Hindlimb muscle (tissue), 1 donor: ENCODE measurements around the gene NSFL1C. TPM values are rescaled to one million over a fixed set of nuclear protein-coding genes. Genes with fewer than 3 reads are reported as not detected.
A peak's percentile ranks its signal among the peaks of the same experiment; 100 is the strongest.

Experiments used
- DNase-seq: peaks from one replicate; pipeline ENCODE4 v3.0.0-alpha.2; 2013
- polyA plus RNA-seq: library from polyadenylated mRNA; unstranded; fragments of 120-200 nt; gene quantifications from one replicate; pipeline ENCODE4 v1.2.1, GENCODE V29; 2013; ENCODE audit not compliant: insufficient read length

Gene NSFL1C
- polyA plus RNA-seq, 1 donor, result 75.3 TPM

DNA sequence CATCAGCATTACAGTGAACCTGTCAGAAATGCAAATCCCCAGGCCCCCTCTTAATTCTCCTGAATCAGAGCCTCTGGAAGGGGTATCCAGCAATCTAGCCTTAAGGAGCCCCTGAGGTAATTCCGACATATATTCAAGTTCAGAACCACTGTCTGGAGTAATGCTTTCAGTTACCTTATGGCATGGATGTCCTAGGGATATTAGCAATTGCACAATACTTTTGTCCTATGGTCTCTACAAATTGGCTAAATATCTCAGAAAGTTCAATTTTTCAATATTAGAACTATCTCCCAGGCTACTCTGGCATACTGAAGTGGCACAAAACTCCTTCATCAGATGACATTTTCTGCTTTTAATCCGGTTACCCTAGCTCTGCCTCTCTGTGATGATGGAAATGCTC, 6.4 kb downstream of the NSFL1C start:
- no peak for DNase-seq

- no peak for DNase-seq
These were observed 8.7 kb downstream of the NSFL1C start for GRCh38 chr20:1457992-1458391.

DNA sequence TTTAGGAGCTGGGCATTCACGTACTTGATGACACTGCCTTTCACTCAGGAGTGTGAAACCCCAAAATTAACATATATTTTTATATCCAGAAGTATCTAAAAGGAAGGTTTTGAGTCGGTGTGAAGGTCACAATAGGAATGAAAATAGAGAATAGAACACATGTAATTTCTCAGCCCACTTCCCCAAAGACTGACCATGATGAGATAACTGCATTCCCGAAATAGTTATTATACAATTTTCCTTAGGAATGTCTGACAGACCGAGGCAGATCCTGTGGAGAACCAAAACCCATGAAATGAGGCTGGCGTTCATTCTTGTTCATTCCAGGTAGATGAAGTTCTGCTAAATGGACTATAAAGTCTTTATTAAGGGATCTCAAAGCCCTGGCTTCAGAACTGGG, 10.3 kb downstream of the NSFL1C start:
- no peak for DNase-seq

DNA sequence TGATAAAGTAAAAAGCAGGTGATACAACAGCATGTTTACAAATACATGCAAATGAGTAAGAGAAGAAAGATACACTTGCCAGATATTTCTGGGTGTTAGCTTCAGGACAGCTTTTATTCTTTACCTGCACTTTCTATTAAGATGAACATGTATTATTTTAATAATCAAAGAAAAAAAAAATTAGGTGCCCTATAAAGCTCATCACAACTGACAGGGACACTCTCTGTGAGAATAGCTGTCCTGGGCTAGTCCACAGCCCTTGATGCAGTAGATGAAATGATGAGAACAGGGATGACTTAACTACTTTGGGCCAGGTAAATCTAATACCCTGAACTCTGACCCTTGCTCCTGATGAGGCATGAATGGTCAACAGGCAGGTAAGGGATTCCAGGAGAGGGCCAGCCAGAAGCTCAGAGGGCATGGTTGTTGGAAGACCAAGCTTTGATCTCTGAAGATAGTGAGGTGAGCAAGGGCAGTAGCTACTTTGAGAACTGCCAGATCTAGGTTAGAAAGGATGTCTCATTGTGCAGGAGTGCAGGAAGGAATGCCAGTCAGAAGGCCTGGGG, 15.6 kb downstream of the NSFL1C start:
- DNase-seq, result no peak

DNA sequence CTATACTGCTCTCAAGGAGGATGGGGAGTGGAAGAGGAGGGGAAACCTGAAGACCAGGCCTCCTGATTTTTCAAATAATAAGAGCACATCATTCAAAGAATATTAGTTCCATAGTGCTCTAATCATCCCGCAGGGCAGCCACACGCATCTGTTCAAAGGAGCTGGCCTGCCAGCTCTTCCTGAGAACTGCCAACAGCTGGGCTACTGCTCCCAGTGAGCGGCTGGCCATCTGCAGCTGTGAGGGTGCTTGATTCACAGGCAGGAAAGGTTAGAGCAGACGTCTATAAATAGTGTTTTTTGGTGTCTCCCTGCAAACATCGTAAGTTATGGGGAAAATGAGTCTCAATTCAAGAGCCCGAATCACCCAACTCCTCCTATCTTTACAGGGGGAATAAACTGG, 17.3 kb downstream of the NSFL1C start:
- DNase-seq, result peak; percentile 6

DNA sequence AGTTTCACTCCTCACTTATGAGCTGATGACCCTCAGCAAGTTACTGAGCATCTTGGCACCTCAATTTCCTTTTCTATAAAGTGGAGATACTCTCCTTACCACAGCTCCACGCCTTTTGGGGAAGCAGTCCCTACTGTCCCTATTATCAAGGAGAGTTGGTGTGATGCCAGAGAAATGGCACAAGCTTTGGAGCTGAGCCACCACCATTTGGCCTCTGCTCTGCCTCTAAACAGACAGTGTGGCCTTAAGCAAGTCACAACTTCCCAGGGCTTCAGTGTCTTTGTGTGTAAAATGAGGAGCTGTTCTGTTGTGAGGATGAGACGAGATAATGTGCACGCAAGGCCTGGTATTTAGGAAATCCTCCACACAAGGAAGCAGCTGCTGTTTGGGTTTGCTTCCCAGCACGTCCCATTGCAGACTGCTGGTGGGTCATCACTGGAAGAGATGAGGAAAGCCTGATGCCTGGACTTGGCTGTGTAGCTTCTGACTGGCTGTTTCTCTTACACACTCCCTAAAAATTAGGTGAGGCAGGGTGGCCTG, 18.5 kb downstream of the NSFL1C start:
- DNase-seq, result peak; percentile 6

DNA sequence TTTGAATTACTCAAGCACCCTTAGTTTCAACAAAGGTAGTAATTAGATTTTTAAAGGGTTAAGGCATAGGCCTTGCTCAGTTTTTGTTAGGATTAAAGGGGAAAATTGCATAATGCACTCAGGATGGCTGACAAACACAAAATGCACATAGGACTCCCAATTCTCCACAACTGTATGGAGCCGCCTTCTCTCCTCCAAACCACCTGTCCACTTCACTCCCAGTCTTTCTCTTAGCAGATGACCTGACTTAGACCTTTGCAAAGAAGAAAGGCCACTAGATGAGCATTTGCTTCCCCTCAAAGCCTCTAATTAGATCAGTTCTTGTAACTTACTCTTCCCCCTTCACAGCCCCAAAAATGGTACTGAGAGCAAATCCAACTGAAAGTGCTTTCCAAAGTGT, 20.1 kb downstream of the NSFL1C start:
- DNase-seq, result no peak

DNA sequence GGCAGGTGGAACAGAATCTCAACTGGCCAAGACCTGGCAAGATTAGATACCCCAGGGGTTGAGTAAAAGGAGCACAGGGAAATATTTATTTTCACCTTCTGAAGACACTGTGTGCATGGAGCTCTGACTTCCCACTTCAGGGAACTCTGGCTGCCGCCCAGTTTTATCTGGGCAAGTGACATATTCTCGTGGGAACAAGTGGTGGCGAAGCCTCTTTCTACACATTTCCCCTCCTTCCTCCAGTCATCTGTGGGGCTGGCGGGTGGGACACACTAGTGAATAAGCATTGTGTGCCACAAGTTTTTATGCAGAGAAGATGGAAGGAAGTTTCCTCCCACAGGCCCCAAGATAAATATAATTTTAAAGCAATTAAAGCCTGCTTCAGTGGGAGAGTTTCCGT, 23.6 kb downstream of the NSFL1C start:
- DNase-seq, result no peak

- no peak for DNase-seq
These were observed 24.3 kb downstream of the NSFL1C start for GRCh38 chr20:1442304-1442703.

- no peak for DNase-seq
These were observed 25.5 kb downstream of the NSFL1C start for GRCh38 chr20:1441133-1441532.

- no peak for DNase-seq
These were observed 26.6 kb downstream of the NSFL1C start for GRCh38 chr20:1440024-1440423.

DNA sequence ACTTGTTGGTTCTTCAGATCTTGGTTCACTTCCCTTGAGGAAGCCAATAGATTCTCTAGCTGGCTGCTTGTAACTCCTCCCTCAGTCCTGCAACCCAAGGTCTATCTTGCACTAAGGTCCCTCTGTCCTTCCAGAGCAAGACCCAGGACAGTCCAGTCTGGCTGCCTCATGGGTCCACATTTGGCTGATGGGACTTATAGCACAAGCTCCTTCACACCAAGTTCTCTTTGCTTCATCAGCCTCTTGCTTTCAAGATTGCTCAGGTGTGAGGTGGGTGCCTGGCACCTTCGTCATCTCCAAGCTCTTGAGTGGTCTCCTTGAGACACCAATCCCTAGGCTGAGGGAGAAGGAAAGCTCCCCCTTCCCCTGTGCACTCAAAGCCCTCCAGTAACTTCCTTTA, 28.3 kb downstream of the NSFL1C start:
- no peak for DNase-seq

GRCh38 chr20:1437235-1437904, 29.3 kb downstream of the NSFL1C start:
- DNase-seq, result peak; percentile 63

GRCh38 chr20:1436263-1436662, 30.4 kb downstream of the NSFL1C start:
- DNase-seq, result no peak

GRCh38 chr20:1435337-1435699, 31.3 kb downstream of the NSFL1C start:
- DNase-seq, result no peak

DNA sequence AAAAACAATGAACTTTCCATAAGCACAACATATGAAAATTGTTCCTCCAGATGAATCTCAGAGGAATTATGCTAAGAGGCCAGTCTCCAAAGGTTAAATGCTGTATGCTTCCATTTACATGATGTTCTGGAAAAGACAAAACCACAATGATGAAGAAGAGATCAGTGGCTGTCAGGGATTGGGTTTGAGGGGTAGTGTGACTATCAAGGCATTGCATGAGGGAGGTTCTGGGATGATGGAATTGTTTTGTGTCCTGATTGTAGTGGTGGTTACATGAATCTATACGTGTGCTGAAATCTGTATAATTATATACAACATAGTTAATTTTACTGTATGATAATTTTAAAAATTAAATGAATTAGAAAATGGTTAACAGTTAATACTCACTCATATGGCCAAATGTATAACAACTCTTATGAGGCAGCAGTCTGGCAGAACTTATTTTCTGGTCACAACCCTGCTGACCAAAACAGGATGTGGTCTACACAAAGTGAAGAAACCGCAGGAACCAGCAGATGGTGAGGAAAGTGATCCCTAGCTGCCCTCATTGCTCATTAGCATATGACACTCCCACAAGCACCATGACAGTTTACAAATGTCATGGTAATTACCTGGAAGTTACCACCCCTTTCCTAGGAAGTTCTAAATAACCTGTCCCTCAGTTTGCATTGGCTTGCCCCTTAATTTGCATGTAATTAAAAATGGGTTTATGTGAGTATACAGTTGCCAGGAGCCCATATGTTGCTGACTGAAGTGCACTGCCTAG, 31.9 kb downstream of the NSFL1C start:
- no peak for DNase-seq

DNA sequence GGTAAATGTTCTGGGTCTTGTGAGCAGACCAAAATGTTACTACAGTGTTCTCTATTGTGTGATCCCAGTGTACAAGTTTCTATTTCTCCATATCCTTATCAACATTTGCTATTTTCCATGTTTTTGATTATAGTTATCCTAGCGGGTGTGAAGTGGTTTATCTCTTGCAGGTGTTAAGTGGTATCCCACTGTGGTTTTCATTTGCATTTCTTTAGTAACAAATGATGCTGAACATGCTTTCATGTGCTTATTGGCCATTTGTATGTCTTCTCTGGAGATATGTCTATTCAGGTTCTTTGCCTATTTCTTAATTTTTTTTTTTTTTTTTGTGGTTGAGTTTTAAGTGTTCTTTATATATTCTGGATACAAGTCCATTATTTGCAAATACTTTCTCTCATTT, 35.5 kb downstream of the NSFL1C start:
- no peak for DNase-seq

DNA sequence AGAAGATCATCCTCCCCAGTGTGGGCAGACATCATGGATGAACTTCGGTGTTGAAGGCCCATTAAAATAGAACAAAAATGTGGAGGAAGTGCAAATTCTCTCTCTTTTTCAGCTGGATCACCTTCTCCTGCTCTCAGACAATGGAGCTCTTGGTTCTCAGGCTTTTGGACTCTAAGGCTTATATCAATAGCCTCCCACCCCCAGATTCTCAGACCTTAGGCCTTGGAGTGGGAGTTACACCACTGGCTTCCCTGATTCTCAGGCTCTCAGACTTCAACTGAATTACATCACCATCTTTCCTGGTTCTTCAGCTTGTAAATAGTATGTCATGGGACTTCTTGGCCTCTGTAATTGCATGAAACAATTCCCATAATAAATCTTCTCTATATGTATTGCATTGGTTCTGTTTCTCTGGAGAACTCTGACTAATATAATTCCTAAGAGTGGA, 36.6 kb downstream of the NSFL1C start:
- DNase-seq, result peak; percentile 26

GRCh38 chr20:1429143-1429728, 37.4 kb downstream of the NSFL1C start:
- DNase-seq, result no peak

- DNase-seq, result no peak
These were observed 39.1 kb downstream of the NSFL1C start for GRCh38 chr20:1427457-1428054.

DNA sequence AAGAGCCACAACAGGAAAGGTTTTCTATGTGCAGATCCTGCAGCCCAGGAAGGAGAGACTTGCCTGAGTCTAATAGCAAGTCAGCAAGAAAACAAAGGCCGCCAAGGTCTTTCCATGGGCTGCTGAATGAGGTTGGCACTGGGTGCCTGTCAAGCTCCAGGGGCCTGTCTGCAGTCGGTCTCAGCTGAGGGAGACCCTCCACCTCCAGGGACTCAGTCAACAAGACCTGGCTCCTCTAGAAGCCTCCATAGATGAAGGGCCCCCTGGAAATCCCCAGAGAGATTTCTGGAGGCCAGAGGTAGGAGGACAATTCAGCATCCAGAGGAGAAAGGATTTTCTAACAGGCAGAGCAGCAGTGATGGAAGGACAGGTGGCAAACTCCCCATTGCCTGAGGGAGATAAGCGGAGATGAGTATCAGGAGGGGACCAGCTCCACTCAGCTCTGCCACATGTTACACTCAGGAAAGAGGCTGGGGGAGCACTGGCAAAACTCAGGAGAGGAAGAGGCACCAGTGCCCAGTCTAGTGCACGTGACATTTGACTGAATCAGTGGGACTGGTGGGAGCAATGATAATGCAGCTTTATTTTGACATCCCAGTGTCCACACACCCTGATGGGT, 40.3 kb downstream of the NSFL1C start:
- DNase-seq, result no peak

DNA sequence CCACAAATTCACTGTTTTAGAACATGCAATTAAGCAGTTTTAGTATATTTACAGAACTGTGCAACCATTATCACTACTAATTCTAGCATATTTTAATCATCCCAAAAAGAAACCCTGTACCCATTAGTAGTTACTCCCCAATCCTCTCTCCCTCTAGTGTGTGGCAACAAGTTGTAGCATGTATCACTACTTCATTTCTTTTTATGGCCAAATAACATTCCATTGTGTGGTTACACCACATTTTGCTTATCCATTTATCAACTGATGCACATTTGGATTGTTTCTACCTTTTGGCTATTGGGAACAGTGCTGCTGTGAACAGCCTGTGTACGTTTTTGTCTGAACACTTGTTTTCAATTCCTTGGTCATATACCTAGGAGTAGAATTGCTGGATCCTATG, 42.3 kb downstream of the NSFL1C start:
- no peak for DNase-seq
